Measurements from ENCODE around the gene TP53I11. TPM values are rescaled to one million over a fixed set of nuclear protein-coding genes. Genes with fewer than 3 reads are reported as not detected.

Gene TP53I11
- total and polyA plus RNA-seq, 8 donors, result 12.4 to 155 (median 27.3) TPM

GRCh38 chr11:44911029-44911814, 39.5 kb downstream of the TP53I11 start:
- peak; percentile 89 to 94 for DNase-seq
- intact Hi-C loops (cut with DNase I; ENCODE audit: low total_unique reads), result loop anchor here (5.0 kb wide), 1 partner anchor 289 kb away; no protein-coding TSS in a partner anchor
- Histone ChIP-seq H3K27ac (no peak overlapping the region), H3K9me3 (no peaks in the 10 kb centered on the region), H3K4me1 (peaks cover 0 to 23% (median 13%) of the 10 kb centered on the region in 4 donors), H3K27me3 (peaks cover 0 to 2% (median 0%) of the 10 kb centered on the region in 3 donors), H3K4me3 (no peak overlapping the region), H3K36me3 (peaks cover 0 to 21% (median 0%) of the 10 kb centered on the region in 4 donors)
- TF ChIP-seq POLR2AphosphoS5 (IDR thresholded peaks at IDR 0.05), result no peak
- peak in 5 of 7 experiments; percentile 54 to 89 (median 81) for TF ChIP-seq CTCF (IDR thresholded peaks at IDR 0.05)
- 5 to 25% (median 22%) methylated on average over 16 to 24 of the region's 24 CpGs for WGBS, 5 donors

- WGBS, 5 donors, result 85 to 93% (median 86%) methylated on average over 9 of the region's 9 CpGs
- intact Hi-C loops (cut with DNase I; ENCODE audit: low total_unique reads), result loop anchor here (5.0 kb wide), 1 partner anchor 288 kb away; no protein-coding TSS in a partner anchor
- Histone ChIP-seq H3K36me3 (peaks cover 0 to 14% (median 0%) of the 10 kb centered on the region in 4 donors), H3K4me1 (peaks cover 0 to 19% (median 13%) of the 10 kb centered on the region in 4 donors), H3K27me3 (peaks cover 0 to 2% (median 0%) of the 10 kb centered on the region in 3 donors), H3K4me3 (no peak overlapping the region), H3K9me3 (no peaks in the 10 kb centered on the region), H3K27ac (no peak overlapping the region)
- no peak for DNase-seq
- TF ChIP-seq POLR2AphosphoS5 (IDR thresholded peaks at IDR 0.05), result no peak
- TF ChIP-seq POLR2A (IDR thresholded peaks at IDR 0.05), result no peak
- no peak for TF ChIP-seq CTCF (IDR thresholded peaks at IDR 0.05)
- no peak for TF ChIP-seq EP300 (IDR thresholded peaks at IDR 0.05)
These were observed 40.1 kb downstream of the TP53I11 start for GRCh38 chr11:44910591-44910990.

GRCh38 chr11:44909557-44909956, 41.1 kb downstream of the TP53I11 start:
- 77 to 88% (median 83%) methylated on average over 10 to 14 of the region's 14 CpGs for WGBS, 5 donors
- Histone ChIP-seq H3K4me3 (no peak overlapping the region), H3K27me3 (peaks cover 0 to 5% (median 0%) of the 10 kb centered on the region in 3 donors), H3K36me3 (peaks cover 0 to 8% (median 0%) of the 10 kb centered on the region in 4 donors), H3K9me3 (no peaks in the 10 kb centered on the region), H3K27ac (no peak overlapping the region), H3K4me1 (peaks cover 0 to 17% (median 13%) of the 10 kb centered on the region in 4 donors)
- no peak for TF ChIP-seq POLR2A (IDR thresholded peaks at IDR 0.05)
- TF ChIP-seq EP300 (IDR thresholded peaks at IDR 0.05), result no peak
- TF ChIP-seq POLR2AphosphoS5 (IDR thresholded peaks at IDR 0.05), result no peak
- no peak for TF ChIP-seq CTCF (IDR thresholded peaks at IDR 0.05)
- DNase-seq, result no peak
- intact Hi-C loops (cut with DNase I; ENCODE audit: low total_unique reads), result loop anchor here (5.0 kb wide), 1 partner anchor 182 kb away; the partner anchor contains the start of gene TSPAN18

GRCh38 chr11:44906649-44907048, 44.0 kb downstream of the TP53I11 start:
- DNase-seq, result no peak
- Histone ChIP-seq H3K27ac (no peak overlapping the region), H3K36me3 (peaks cover 0 to 6% (median 0%) of the 10 kb centered on the region in 4 donors), H3K4me3 (no peak overlapping the region), H3K4me1 (peaks cover 0 to 16% (median 8%) of the 10 kb centered on the region in 4 donors), H3K9me3 (no peaks in the 10 kb centered on the region), H3K27me3 (peaks cover 0 to 5% (median 0%) of the 10 kb centered on the region in 3 donors)
- intact Hi-C loops (cut with DNase I; ENCODE audit: low total_unique reads), result loop anchor here (5.0 kb wide), 1 partner anchor 179 kb away; the partner anchor contains the start of gene TSPAN18
- WGBS, 5 donors, result 34 to 57% (median 36%) methylated on average over 5 of the region's 5 CpGs
- TF ChIP-seq EP300 (IDR thresholded peaks at IDR 0.05) (no peak), CTCF (IDR thresholded peaks at IDR 0.05) (no peak), POLR2A (IDR thresholded peaks at IDR 0.05) (no peak), POLR2AphosphoS5 (IDR thresholded peaks at IDR 0.05) (no peak)

All from stomach (tissue), 9 donors.